NOMO-1 treated with DMSO at 0.1 percent for 48 hours (cell line): ENCODE data around the gene NKD1.
A peak's percentile ranks its signal among the peaks of the same experiment; 100 is the strongest.

Source experiments
- DNase-seq: peaks from one replicate; lab custom pipeline; 2025; ENCODE audit not compliant: unreplicated experiment; lab: John Stamatoyannopoulos, UW

The NKD1 gene

DNA sequence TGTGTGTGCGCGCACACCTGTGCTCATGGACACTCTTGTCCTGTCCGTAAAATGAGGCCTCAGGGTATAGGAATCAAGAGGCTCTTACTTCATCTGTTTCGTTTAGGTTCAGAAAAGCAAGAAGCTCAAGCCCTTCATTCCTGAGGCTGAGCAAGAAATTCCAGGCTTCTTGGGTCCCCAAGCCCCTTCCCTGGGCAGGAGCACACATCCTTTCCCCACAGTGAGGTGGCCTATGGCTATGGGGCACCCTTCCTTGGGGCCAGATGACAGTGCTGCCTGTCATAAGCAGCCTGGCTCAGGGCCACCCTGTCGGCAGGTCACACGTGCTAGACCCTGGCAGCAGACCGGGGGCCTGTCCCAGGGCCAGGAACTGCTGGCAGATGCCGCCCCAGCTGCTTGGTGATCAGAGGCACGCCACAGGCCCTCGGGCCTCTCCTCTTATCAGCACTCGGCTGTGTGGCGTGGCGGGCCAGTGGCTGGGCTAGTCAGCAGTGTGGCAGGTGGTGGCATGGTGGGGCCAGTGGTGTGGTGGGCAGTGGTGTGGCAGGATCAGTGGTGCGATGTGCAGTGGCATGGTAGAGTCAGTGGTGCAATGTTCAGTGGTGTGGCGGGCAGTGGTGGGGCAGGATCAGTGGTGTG lies 50.2 kb downstream of the NKD1 start:
- DNase-seq, result no peak

DNA sequence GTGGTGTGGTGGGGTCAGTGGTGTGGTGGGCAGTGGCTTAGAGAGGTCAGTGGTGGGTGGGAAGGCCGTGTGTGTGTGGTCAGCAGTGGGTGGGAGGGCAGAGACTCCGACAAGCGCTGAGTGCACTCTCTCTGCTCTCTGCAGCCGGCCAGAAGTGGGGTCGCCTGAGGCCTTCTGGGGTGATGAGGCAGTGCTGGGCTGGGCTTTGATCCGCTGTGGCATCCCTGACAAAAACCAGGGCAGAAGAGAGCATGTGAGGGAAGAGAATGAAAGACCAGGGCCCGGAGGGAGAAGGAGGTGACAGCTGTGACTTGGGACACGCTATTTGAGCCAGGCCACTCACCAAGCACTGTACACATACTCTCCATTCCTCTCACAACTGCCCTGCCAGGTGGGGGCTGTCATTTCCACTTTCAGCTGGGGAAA lies 50.8 kb downstream of the NKD1 start:
- no peak for DNase-seq

DNA sequence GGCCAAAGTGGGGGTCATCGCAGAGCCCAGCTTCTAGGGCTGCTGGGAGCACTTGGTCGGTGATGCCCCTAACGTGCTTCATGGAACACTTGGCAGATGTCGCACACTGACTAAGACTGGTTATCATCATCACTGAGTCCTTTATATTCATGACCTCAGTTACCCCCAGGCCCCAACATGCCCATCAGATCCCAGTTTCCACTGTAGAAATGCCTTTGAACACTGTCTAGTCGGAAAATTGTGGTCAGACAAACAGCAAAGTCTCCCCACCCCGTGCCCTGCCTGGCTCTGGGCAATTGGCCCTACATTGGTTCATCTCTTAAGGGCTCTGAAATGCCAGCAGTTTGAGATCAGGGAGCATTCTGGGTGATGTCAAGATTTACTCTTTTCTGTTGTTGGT lies 51.3 kb downstream of the NKD1 start:
- no peak for DNase-seq

DNA sequence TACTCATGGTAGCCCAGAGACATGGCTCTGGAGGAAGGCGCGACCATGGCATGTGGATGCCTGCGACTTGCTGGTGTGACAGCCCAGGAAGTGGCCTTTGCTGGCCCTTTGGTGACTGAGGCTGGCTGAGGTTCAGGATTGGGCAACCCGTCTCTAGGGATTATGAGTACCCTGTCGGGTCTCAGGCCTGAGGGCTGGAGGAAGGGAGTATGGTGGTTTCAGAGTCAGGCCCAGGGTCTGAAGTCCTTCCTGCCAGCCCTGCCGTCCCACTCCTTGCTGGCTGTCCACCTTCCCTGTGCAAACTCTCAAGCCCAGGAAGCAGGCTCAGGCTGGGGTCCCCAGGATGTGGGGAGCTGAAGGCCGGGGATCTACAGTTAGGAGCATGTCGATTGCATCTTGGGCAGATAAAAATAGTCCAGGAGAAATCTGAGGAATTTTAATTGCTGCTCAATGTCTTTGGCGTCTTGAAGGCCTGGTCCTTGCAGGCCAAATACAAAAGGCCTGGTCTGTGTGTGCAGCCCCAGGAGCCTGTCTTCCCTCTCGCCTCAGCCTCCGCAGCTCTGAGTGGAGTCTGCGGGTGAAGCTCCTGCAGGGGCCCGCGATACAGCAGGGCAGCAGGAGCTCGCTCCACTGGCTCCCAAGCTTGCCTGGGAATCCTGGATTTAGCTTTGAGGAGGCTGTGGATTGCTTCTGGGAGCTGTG lies 52.5 kb downstream of the NKD1 start:
- DNase-seq, result no peak

DNA sequence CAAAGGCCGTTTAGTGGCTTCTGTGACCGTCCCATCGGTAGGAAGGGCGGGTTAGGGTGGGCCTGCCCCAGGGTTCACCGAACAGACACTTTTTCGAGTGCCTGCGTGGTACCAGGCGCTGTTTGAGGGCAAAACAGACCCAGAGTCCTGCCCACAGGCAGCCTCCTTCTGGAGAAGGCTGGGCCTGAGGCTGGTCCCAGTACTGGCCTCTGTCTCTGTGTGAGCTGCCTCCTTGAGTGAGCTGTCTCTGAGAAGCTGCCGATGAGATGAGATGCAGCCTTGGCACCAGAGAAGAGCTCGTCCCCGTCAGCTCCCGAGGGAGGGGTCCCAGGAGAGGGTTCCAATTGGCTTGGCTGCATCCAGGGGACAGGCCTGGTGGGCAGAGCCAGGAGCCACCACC lies 53.1 kb downstream of the NKD1 start:
- no peak for DNase-seq

DNA sequence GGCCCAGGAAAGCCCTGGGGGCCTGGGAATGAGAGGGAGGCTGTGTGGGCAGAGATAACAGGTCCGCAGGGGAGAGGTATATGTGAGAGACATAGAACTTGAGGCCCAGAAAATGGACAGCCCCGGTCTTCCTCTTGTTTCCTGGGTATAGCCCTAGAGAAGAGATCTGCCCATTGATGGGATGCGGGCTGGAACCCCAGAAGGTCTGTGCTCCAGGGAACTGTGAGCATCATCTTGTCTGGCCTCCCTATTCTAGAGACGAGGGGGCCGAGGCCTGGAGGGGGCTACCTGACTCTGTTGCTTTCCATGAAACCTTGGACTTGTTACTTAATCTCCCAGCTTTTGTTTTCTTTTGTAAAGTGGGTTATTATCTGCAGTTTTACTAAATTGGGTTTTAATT lies 53.9 kb downstream of the NKD1 start:
- DNase-seq, result no peak

DNA sequence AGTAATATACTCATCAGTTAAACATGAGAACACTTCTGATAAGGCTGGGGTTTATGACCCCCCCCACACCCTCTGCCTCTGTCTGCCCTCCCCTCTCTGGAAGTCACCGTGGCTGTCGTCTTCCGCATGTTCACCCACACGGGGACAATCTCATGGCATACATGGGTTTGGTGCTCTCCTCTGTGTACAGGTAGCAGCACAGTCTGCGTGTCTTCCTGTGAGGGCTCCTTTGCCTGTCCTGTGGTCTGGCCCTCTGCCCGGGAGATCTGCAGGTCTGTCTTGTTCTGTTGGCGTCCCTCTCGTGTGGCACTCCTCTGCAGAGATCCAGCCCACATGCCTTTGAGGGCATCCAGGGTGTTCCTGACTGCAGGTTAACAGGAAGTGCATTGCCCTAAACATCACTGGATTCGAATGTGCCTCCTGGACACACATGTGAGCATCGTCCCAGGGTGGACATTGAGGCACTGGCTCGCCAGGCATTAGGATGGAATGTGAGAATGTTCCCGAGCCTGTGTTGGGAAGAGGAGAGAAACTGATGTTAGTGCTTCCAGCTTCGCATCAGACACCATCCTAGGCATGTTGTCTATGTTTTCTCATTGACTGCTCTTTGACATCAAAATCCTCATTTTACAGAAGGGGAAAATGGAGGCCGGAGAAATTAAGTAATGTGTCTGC lies 54.5 kb downstream of the NKD1 start:
- DNase-seq, result no peak

DNA sequence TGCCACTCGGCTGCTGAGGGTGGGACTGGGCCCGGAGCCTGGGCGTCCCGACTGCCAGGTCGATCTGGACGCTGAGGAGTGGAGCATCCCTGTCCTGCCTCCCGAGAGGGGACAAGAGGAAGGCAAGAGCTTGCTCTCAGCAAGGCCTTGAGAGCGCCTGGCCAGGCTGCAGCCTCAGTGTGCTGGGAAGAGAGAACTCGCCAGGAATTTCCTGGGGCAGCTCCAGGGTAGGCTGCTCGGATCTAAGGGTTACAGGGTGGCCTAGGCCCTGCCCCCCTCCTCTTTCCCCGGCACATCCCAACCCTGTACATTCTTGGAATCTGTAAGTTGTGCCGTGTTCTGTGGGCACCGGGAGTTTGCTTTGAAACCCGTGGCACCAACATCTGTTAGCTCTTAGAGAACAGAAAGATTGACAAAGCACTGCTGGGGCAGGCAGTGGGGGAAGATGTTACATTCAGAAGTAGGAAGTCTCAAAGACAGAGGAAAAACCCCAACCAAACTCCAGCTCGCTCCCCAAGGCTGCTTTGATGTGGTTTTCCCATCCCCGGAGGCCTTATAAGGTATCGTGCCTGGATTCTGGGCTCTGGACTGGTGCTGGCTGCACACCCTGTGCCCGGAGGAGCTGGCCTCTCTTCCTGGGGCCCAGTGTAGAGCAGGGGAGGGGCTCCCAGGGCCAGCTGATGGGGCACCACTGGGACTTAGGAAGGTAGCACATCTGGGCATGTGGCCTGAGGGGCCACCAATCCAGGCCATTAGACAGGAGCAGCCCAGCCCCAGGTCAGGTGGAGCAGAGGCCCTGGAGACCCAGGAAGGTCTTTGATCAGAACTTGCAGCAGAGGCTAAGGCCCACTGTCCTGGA lies 55.2 kb downstream of the NKD1 start:
- DNase-seq, result no peak

DNA sequence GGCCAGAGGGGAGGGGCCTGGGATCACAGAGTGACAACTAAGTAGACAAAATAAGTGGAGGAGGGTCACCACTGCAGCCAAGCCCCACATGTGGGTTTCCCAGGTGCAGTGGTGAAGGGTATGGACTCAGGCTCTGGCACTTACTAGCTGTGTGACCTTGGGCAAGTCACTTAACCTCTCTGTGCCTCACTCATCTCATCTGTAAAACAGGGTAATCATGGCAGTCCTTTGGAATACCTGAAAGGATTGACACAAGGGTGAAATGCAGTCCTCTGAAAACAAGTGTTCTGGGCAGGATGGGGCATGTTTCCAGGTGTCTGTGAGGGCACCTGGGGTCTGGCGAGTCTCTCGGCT lies 55.8 kb downstream of the NKD1 start:
- no peak for DNase-seq

DNA sequence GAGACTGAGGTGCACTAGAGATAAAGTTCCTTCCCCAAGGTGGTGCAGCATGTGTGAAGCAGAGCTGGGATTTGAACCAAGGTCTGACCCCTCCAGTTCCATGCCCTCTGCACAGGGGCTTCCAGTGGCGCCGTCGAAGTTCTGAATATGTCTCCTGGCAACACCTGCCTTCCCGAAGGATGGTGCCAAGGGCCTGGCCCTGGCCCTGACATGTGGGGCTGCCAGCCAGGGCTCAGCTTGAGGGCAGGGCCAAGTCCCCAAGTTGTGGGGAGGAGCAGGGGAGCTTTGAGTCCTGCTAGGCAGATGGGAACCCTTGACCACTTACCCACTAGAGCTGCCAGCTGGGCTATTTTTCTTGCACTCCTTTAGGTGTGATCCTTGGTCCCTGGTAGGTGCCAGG lies 56.4 kb downstream of the NKD1 start:
- DNase-seq, result no peak

DNA sequence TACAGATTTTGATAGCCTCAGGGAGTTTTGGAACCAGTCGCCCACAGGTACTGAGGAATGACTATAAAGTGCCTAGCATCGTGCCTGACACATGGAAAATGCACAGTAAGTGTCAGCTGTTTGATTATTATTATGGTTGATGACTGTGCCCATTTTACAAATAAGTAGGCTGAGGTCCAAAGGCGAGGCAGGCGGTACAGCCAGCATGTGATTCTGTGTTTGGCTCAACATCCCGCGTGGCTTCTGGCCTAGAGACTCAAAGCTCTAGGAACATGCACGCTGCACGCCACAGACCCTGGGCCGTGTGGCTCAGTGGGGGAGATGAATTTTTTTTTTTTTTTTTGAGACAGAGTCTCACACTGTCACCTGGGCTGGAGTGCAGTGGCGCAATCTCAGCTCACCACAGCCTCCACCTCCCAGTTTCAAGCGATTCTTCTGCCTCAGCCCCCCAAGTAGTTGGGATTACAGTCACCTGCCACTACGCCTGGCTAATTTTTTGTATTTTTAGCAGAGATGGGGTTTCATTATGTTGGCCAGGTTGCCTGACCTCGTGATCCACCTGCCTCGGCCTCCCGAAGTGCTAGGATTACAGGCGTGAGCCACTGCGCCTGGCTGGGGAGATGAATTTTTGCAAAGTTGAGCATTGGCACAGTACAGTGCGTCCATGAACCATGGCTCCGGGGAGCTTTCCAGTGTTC lies 57.7 kb downstream of the NKD1 start:
- DNase-seq, result no peak

DNA sequence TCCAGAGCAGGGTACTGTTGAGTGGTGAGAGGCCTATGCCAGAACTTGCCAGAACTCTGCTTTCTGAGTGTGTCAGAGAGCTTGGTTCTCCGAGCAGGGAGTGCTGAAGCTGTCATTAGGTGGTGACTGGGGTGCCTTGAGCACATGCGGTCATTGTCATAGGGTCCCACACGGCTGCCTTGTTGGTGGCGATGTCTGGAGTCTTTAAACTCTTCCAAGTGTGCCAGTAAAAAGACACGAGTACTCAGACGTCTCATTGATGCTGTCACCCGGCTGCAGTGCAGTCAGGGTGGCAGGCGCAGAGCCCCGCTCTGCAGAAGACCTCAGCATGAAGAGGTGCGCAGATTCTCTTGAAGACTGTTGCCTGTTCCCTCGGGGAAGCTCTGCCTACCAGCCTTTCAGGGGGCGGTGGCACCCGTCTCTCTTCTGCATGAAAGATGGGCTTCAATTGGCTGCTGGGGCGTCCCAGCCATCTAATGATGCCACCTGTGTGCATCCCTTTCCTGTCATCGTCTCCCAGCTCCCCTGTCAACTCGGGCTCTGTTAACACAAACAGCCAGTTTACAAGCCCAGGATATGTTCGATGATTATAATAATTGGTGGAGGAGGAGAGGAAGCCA lies 58.3 kb downstream of the NKD1 start:
- no peak for DNase-seq

DNA sequence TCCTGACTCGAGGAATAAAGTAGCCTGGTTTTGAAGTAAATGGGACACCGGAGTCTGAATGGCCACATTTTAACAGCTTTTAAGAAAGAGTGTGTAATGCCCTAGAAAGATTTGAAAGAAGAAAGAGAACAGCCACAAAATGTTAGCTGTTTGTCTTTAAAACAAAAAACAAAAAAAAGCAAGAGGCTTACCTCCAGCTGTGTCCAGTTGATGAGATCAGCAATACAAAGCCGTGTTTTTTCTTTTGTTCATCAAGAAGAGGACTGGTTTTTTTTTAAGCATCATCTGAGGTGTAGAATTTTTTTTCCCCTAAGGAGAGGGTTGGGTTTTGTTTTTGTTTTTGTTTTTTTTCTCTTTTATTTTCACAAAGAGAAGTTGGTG lies 58.8 kb downstream of the NKD1 start:
- no peak for DNase-seq

DNA sequence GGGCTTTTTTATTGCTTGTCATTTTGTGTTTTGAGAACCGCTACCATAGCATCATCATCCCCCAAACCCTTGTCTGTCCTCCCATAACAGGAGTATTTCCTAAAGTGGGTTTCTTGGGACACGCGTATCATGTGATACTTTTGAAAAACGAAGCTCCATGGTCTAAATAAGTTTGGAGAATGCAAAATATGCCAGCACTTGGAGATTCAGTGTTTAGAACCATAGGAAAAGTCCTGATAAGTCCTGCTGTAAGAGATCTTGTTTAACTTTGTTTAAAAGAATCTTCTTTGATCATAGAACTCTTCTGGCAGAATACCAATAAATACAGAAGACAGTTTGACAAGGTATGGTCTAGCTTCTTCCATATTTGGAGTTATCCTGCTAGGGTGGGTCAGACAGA lies 59.3 kb downstream of the NKD1 start:
- DNase-seq, result no peak

DNA sequence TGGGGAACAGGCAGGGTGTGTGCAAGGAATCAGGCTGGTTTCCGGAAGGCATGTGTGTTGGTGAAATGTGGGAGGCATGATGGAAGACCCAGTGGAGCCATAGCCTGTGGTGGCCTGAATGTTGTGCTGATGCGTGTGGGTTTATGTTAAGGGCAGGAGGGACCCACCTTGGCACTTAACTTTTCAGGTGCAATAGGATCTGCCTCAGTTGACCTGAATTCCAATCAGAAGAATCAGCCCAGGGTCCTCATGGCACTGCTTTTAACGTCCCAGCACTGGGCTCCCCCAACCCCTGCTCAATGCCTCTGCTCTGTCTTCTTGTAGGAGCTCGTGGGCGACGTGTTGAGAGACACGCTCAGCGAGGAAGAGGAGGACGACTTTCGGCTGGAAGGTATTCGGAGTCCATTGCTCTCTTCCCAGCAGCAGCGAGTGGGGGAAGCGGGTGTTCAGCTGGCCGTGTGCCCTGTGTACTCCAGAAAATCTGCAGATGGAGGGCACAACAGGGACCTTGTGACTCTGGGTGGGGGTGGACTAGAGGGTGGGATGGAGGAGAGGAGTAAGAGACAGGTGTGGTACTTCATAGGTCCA lies 59.9 kb downstream of the NKD1 start:
- no peak for DNase-seq

DNA sequence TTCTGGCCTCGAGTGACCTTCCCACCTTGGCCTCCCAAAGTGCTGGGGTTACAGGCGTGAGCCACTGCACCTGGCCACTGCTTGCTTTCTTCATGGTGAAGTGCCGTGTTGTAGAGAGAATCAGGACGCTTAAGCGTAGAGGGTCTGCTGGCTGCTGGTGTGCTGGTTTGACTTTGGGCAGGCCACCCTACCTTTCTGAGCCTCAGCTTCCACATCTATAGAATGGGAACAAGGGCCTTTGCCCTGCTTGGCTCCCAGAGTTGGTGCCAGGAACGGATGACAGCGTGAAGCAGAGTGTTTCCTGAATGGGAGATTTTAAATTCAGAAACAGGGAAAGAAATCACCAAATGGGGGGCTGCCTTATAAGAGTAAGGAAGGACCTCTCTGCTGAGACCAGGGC lies 60.9 kb downstream of the NKD1 start:
- no peak for DNase-seq

DNA sequence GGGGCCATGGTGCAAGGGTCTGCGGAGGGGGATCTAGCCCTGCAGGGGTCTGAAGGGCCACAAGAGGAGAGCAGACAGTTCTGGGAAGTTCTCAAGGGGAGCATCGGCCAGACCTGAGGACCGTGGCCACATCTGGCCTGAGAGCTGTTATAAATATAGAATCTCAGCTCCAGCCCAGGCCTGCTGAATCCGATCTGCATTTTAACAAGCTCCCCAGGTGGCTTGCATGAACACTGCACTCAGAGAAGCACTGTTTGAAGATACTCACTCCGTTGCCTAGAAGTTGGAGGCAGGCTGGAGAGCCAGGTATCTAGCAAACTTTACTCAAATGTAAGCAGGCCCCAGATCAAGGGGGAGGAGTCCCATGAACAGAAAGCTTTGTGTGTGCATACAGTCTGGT lies 61.3 kb downstream of the NKD1 start:
- DNase-seq, result no peak

DNA sequence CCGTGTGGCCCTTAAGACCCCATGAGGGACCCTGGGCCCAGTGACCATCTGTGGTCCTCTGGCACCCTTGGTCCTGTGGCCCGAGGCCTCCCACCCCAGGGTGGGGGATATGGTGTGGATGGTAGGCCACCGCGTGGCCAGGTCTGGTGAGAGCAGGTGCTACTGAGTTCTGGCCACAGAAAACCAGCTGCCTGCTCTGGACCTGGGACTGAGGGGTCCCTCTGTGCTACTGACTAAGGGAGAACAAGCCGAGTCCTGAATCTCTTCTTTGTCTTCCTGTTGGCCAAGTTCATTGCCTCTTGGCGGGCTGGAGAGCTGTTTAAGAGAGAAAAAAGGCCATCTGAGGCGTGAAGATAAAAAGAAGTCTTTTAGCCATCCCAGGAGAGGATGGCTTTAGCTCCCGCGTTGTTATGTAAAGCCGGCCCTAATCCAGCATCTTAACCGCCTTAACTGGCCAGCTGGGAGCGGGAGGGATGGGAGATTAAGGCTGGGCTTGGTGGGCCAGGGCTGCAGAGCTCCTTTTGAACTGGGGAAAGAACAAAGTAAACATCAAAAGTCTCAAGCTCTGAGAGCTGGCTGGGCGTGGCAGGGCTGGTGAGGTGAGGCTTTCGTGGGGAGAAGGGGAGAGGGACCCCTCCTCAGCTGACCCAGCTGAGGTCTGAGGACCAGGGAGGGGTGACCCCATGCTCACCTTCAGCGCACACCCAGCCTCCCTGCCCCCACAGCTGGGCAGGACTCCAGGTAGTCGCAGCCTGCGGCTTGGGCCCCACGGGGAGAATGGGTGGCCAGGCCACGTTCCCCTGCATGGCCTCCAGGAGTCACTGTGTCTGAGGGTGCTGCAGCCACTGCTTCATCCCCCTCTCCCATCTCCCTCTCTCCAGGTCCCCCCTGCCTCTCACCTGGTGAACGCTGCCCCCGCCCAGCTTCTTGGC lies 62.4 kb downstream of the NKD1 start:
- DNase-seq, result no peak

DNA sequence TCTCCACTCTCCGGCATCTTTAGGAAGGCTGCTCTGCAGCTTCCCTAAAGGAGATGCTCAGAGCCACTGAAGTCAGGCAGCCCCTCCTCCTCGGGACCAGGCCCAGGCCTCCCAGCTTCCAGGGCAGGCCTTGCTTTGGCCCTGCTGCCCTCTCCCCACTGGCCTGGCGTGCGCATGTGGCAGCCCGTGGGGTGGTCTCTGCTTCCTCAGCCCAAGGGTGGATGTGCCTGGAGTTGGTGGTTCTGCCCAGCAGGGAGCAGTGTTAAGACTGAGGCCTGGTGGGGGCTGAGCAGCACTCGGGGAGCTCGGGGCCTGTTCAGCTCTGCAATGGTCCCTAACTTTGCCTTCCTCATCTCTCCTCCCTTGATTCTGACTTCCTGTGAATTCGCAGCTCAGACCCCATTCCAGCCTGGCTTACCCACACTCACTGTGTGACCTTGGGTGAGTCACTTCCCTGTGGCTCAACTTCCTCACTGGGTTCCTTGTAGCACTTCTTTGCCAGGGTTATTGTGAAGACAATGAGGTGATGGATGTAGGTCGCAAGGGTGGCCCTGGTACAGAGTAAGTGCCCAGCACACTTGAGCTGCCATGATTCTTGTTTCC lies 63.2 kb downstream of the NKD1 start:
- peak; percentile 14 for DNase-seq
